Mononuclear cell (primary cell): Measurements from ENCODE around the gene TGFBR2. TPM values are rescaled to one million over a fixed set of nuclear protein-coding genes. Genes with fewer than 3 reads are reported as not detected.

Experiments used
- H3K27me3 ChIP-seq: 2 replicates; pipeline ENCODE4 v1.6.0; 2011; ENCODE audit warnings: low read length, control low read depth; ENCODE audit not compliant: insufficient read depth
- H3K4me1 ChIP-seq: 2 replicates; pipeline ENCODE4 v1.5.1; 2011; ENCODE audit warnings: mild to moderate bottlenecking, low read length, control low read depth; ENCODE audit not compliant: insufficient read depth
- H3K4me3 ChIP-seq: 2 replicates; pipeline ENCODE4 v1.5.1; 2011; ENCODE audit warnings: mild to moderate bottlenecking, low read length, moderate library complexity
- H3K9me3 ChIP-seq: 2 replicates; pipeline ENCODE4 v1.5.1; 2011; ENCODE audit warnings: low read depth, mild to moderate bottlenecking, control low read depth, low read length
- total RNA-seq: library from RNA; depleted of rRNA; stranded (reverse); fragments of >200 nt; gene quantifications from one replicate; pipeline ENCODE4 v1.2.3, GENCODE V29; 2012

TGFBR2 gene
- total RNA-seq, 1 donor, result 209 TPM

DNA sequence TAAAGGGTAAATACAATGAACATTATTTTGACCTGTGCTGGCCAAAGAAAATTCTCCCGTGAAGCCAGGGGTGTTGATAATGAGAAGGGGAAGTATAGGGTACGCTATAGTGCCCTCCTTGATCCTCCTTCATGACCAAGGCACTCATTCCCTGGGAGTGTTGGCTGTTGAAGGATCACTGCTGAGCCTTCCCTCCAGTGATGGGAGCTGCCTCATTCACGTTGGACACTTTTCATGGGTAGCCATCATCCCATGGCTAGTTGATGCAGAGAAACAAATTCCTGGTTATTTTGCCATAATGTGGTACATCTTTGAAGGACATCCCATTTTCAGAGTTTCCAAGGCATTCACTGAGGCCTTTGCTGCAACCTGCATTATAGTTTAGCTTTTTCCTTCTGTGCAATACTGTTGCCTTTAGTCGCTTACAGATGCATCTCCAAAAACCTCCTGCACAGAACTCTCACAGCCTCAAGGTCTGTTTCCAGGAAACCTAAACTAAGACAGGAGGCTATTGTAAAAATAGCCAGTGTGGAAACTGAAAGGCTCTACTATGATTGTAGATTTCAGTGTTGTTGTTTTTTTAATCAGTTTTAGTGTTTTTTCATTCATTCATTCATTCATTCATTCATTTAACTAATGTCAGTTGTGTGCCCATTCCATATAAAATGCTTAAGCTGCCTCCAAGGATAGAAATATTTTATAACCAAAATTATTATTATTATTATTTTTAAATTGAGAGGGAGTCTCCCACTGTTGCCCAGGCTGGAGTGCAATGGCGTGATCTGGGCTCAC is 40.8 kb downstream of the TGFBR2 start:
- no peaks in the 10 kb centered on the region for H3K9me3 ChIP-seq
- no peak overlapping the region for H3K4me3 ChIP-seq
- H3K27me3 ChIP-seq, result no peaks in the 10 kb centered on the region
- H3K4me1 ChIP-seq, result peaks cover 87% of the 10 kb centered on the region

- peaks cover 81% of the 10 kb centered on the region for H3K4me1 ChIP-seq
- H3K9me3 ChIP-seq, result no peaks in the 10 kb centered on the region
- no peaks in the 10 kb centered on the region for H3K27me3 ChIP-seq
- H3K4me3 ChIP-seq, result no peak overlapping the region
Measured at GRCh38 chr3:30648670-30649357, 42.4 kb downstream of the TGFBR2 start.

DNA sequence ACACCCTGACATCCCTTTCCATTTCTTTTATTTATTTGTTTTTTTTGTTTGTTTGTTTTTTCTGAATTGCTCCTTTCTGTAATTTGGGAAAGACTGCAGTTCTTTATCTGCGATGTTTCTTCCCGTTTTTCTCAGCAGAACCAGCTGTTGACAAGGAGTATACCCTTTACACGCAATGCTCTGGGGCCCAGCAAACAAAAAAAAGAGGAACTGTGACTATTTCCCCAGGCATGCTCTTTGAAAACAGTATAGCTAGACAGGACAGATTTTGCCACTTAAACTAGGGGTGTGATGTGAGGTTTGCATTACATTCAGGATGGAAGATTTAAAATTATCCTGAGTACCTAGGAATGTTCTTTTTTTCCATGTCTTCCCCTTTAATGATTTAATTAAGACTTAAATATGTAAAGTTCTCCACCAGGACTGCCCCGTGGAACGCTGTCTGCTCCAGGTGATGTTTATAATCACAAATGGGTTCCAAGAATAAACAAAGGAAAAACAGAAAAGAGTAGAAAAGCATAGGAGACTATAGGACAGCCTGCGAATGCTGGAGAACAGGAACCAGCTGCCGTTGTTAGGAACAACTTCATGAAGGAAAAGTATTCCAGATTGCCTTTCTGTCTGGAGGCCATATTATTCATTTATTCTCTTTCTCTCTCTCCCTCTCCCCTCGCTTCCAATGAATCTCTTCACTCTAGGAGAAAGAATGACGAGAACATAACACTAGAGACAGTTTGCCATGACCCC is 43.3 kb downstream of the TGFBR2 start:
- Histone ChIP-seq H3K4me1 (peaks cover 81% of the 10 kb centered on the region), H3K27me3 (no peaks in the 10 kb centered on the region), H3K4me3 (no peak overlapping the region), H3K9me3 (no peaks in the 10 kb centered on the region)

DNA sequence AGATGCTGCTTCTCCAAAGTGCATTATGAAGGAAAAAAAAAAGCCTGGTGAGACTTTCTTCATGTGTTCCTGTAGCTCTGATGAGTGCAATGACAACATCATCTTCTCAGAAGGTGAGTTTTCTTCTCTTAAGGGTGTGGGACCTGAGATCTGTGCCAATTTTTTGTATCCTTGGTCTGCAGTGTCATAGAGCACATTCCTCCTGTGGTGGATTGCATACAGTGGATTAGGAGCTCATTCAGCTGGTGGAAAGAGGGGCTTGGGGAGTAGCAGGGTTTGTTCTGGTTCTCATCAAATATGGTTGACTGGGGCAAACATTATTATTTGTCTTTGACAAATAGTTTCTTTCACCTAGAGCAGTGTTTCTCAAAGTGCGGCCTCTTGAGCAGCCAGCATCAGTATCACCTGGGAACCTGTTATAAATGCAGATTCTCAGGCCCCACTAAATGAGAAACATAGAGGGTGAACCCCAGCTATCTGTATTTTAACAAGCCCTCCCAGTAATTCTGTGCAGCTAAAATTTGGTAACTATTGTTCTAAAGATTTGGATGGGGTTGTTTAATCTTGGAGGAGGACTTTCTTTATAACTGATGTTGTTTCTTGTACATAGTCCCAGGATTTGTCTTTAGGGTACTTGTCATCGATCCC is 44.1 kb downstream of the TGFBR2 start:
- Histone ChIP-seq H3K4me3 (no peak overlapping the region), H3K4me1 (peaks cover 81% of the 10 kb centered on the region), H3K9me3 (no peaks in the 10 kb centered on the region), H3K27me3 (no peaks in the 10 kb centered on the region)

DNA sequence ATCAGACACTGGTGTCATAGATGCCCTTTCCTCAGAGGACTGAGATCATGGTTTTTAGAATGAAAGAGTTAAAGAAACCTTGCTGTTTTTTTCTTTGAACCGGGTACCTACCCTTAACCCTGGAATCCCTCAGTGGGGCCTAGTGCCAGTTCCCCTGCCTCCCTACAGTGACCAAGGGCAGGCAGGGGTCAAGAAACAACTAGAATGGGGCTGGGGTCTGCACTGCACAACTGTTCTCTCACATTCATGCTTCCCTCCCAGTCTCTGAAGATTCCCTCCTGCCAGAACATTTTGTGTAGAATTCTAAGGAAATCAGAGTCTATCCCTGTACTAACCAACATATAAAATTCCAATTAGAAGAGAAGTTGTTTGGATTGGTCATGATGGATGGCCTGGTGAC is 47.9 kb downstream of the TGFBR2 start:
- no peaks in the 10 kb centered on the region for H3K27me3 ChIP-seq
- peaks cover 81% of the 10 kb centered on the region for H3K4me1 ChIP-seq
- H3K4me3 ChIP-seq, result no peak overlapping the region
- no peaks in the 10 kb centered on the region for H3K9me3 ChIP-seq

DNA sequence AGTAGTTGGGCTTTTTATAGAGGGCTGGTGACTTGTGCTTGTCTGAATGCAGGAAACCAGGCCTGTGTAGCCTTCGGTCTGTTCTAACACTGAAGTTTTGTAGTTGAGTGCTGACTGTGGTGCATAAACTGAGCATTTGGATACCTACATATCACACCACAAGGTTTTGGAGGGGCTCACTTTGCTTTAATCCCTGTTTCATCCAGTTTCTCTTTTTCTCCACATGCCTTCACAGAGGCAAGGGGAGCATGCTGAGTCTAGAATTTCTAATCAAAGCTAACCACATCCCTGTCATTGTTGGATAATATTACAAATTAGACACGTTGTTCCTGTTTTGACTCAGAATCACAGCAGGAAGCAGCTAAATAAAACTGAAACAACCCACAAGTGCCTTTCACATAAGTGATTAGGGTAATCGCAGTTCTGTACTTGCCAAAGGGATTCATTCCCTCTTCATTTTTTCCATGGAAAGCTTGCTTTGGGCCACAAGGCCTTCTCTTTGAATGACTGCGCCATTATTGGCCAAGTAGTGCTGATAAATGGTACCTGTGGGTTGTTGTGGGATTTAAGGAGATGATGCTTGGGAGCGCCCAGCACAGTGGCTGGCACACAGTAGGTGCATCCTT is 48.9 kb downstream of the TGFBR2 start:
- Histone ChIP-seq H3K4me3 (no peak overlapping the region), H3K9me3 (no peaks in the 10 kb centered on the region), H3K4me1 (peaks cover 80% of the 10 kb centered on the region), H3K27me3 (no peaks in the 10 kb centered on the region)

GRCh38 chr3:30656624-30657141 is 50.3 kb downstream of the TGFBR2 start:
- H3K9me3 ChIP-seq, result no peaks in the 10 kb centered on the region
- no peak overlapping the region for H3K4me3 ChIP-seq
- H3K27me3 ChIP-seq, result no peaks in the 10 kb centered on the region
- H3K4me1 ChIP-seq, result peaks cover 85% of the 10 kb centered on the region

DNA sequence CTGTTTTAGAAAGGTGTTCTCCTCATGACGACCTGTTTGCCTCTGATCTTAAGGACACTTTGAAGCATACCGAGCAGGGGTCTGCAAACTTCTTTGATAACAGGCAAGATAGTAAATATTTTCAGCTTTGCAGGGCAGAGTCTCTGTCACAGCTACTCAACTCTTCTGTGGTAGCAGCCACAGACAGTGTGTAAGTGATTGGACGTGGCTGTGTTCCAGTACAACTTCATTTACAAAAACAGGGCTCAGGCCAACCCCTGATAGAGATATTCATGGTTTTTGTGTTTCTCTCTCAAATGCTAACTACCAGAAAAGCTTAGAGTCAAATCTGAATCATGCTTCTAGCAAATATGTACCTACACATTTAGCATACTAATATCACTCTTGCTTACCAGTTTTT is 51.5 kb downstream of the TGFBR2 start:
- no peak overlapping the region for H3K4me3 ChIP-seq
- H3K9me3 ChIP-seq, result no peaks in the 10 kb centered on the region
- peaks cover 84% of the 10 kb centered on the region for H3K4me1 ChIP-seq
- no peaks in the 10 kb centered on the region for H3K27me3 ChIP-seq

GRCh38 chr3:30658328-30659052 is 52.1 kb downstream of the TGFBR2 start:
- H3K4me1 ChIP-seq, result peaks cover 80% of the 10 kb centered on the region
- H3K4me3 ChIP-seq, result no peak overlapping the region
- no peaks in the 10 kb centered on the region for H3K9me3 ChIP-seq
- H3K27me3 ChIP-seq, result no peaks in the 10 kb centered on the region

DNA sequence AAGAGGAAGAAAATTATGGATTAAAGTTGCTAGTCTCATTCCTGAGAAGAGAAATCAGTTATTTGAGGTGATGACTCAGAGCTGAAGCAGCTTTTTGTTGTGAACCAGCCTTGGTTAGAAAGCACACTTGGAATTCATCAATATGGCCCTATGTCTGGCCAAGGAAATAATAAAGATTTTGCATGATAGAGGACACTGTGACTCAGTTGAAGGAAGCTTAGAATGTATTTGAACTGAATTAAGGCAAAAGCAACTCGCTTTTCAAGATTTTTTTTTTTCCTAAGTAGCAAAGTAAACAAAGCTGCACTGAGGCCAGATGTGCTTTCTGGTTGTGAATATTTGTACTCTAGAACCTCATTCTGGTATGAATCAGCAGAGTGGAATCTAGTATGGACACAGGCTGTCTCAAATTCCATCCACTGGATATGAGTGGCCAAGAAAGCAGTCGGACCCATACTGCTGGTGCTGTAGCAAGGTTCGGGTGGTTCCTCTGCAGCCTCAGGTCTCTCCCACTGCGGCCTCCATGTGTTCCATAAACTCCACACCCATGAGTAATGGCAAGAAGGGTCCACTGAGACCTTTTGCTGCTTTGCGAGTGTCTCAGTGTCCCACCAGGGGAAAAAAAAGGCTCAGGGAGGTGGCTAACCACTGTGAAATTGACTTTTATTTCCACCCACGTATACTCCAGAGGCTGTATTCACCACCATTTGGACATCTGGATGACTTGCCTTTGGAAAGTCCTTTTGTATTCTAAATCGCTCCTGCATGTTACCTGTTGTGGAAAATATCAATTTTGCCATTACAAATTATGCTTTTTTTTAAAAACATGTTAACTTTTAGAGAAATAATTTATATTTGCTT is 53.1 kb downstream of the TGFBR2 start:
- Histone ChIP-seq H3K27me3 (no peaks in the 10 kb centered on the region), H3K4me3 (no peak overlapping the region), H3K4me1 (peaks cover 80% of the 10 kb centered on the region), H3K9me3 (no peaks in the 10 kb centered on the region)

- H3K9me3 ChIP-seq, result no peaks in the 10 kb centered on the region
- no peak overlapping the region for H3K4me3 ChIP-seq
- peaks cover 80% of the 10 kb centered on the region for H3K4me1 ChIP-seq
- no peaks in the 10 kb centered on the region for H3K27me3 ChIP-seq
Measured at GRCh38 chr3:30660136-30660535, 53.7 kb downstream of the TGFBR2 start.

DNA sequence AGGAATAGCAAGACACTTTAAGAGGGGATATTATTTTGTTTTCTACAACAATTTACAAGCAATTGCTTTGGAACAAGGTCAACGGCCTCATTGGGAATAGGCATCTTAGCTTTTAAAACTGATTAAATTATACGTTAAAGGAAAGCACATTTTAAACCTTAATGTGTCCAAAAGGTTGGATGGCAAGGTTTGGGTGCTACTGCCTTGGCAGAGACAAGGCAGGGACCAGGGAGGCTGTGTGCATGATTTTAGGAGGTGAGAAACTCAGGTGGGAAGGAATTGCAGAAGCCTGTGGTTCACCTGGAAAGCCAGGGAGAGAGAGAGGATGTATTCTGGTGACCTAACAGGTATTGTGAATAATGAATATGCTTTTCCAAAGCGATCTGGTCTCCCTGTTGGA is 54.3 kb downstream of the TGFBR2 start:
- H3K4me3 ChIP-seq, result no peak overlapping the region
- no peaks in the 10 kb centered on the region for H3K9me3 ChIP-seq
- H3K4me1 ChIP-seq, result peaks cover 80% of the 10 kb centered on the region
- no peaks in the 10 kb centered on the region for H3K27me3 ChIP-seq

GRCh38 chr3:30661098-30661873 is 54.9 kb downstream of the TGFBR2 start:
- no peaks in the 10 kb centered on the region for H3K27me3 ChIP-seq
- H3K9me3 ChIP-seq, result no peaks in the 10 kb centered on the region
- H3K4me3 ChIP-seq, result no peak overlapping the region
- H3K4me1 ChIP-seq, result peaks cover 75% of the 10 kb centered on the region
